ENCODE data around the gene ZDHHC5. TPM values are rescaled to one million over a fixed set of nuclear protein-coding genes. Genes with fewer than 3 reads are reported as not detected.
"Not testable (repeated sequence)": the region's sequence is repeated elsewhere in the genome, so short reads cannot be mapped to it uniquely, and the experiment has no call there.

The ZDHHC5 gene
- total RNA-seq, 4 donors from 2014 or later, result 61.4 to 98.4 (median 76.7) TPM

DNA sequence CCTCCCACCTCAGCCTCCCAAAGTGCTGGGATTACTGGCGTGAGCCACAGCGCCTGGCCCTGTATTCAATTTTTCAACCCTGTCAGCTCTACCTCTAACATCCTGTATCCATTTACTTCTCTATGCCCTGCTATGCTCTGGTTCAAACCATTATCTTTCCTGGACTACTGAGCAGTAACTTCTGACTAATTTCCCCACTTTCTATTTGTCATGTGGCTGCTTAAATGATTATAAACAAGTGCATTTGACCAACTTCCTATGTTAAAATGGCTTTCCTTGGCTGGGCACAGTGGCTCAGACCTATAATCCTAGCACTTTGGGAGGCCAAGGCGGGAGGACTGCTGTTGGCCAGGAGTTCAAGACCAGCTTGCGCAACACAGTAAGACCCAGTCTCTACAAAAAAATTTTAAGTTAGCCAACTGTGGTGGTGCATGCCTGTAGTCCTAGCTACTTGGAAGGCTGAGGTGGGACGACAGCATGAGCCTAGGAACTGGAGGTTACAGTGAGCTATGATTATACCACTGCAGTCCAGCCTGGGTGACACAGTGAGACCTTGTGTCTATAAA is 42.0 kb downstream of the ZDHHC5 start:
- 89 to 91% methylated on average over 4 to 5 of the region's 5 CpGs for WGBS, 2 donors
- Histone ChIP-seq H3K4me3 (no peak overlapping the region), H3K27ac (no peak overlapping the region), H3K9me3 (no peaks in the 10 kb centered on the region), H3K36me3 (peaks cover 0 to 26% (median 2%) of the 10 kb centered on the region in 3 donors), H3K27me3 (no peaks in the 10 kb centered on the region), H3K4me1 (peaks cover 24 to 46% (median 28%) of the 10 kb centered on the region in 3 donors)
- intact Hi-C loops (cut with DNase I), result no loop called here
- no peak for TF ChIP-seq CTCF (IDR thresholded peaks at IDR 0.05)
- DNase-seq, result no peak

DNA sequence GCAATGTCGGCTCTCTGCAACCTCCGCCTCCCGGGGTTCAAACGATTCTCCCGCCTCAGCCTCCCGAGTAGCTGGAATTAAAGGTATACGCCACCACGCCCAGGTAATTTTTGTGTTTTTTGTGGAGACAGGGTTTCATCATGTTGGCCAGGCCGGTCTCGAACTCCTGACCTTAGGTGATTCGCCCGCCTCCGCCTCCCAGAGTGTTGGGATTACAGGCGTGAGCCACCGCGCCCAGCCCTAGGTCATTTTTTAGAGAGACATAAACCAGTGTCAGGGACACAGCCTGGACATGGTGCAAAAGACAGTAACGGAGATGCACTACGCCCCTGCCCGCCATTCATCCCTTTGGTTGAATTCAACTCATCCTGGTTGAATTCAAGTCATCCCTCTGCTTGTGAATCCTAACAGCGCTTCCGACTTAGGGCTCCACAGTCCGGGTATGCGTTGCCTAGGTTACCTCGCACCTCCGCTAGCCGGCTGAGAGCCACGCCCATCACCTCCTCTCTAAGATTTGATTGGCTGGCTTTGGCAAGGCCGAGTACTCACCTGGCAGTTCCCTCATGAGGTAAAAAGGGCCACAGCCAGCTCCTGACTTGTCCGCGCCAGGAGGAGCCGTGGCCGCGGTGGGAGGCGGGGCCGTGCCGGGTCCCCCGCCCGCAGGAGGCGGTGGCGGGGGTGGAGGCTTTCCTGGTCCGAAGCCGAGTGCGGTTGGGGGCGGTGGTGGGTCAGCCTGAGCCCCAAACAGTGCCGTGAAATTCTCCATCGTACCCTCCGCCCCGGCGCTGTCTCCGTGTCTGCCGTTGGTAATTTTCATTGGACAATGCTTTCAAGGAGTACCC is 43.7 kb downstream of the ZDHHC5 start, which contains the start of gene MED19:
TSS of gene MED19 (minus strand) at position 802 of the 842 bp plus-strand sequence. CDS start at position 766, 36 bp downstream.
- Histone ChIP-seq H3K4me1 (peaks cover 24 to 51% (median 28%) of the 10 kb centered on the region in 3 donors), H3K36me3 (peaks cover 0 to 15% (median 0%) of the 10 kb centered on the region in 3 donors), H3K27me3 (no peaks in the 10 kb centered on the region), H3K9me3 (no peaks in the 10 kb centered on the region), H3K27ac (peak within 1 kb of the TSS; percentile 92 to 96 (median 94)), H3K4me3 (peak within 1 kb of the TSS; percentile 83 to 96 (median 96))
- 12% methylated on average over 21 to 31 of the region's 51 CpGs for WGBS, 2 donors
- TF ChIP-seq POLR2A (IDR thresholded peaks at IDR 0.05), result peak in 2 of 4 donors; percentile 56 to 73
- peak in 1 of 6 experiments; percentile 4 for TF ChIP-seq CTCF (IDR thresholded peaks at IDR 0.05)
- intact Hi-C loops (cut with DNase I), result no loop called here
- peak; percentile 54 for DNase-seq

DNA sequence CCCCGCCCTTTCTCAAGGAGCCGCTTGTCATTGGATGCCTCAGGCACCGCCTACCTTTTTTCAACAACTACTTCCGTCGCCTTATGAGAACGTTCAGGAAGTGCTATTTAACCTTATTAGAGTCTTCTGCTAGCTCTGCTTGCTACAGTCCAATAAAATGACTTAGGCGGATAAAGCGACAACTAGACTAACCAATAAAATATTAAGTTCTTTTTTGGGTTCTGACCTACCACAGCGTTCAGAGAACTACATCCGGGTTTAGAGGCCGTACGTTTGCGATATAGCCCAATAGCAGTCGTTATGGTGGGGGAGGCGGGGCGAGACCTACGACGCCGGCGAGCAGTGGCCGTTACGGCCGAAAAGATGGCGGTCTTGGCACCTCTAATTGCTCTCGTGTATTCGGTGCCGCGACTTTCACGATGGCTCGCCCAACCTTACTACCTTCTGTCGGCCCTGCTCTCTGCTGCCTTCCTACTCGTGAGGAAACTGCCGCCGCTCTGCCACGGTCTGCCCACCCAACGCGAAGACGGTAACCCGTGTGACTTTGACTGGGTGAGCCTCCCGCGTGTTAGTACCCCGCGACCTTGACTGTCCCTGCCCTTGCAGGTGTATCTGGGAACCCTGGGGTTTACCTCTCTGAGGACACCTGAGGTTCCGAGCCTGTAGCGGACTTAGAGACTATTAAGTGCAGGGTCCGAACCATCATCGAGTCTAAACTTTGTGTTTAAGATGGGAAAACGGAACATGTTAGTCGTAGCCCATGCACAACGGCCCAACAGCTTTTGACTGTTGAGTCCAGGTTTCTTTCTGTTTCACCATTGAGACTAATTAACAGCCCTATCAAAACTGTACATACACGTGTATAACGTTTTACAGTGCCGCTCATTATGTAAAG is 44.6 kb downstream of the ZDHHC5 start, which contains the start of gene TMX2:
TSS of gene TMX2 (plus strand) at position 338 of the 895 bp plus-strand sequence. CDS start at position 364, 26 bp downstream.
- no peaks in the 10 kb centered on the region for H3K27me3 ChIP-seq
- peaks cover 24 to 48% (median 28%) of the 10 kb centered on the region in 3 donors for H3K4me1 ChIP-seq

DNA sequence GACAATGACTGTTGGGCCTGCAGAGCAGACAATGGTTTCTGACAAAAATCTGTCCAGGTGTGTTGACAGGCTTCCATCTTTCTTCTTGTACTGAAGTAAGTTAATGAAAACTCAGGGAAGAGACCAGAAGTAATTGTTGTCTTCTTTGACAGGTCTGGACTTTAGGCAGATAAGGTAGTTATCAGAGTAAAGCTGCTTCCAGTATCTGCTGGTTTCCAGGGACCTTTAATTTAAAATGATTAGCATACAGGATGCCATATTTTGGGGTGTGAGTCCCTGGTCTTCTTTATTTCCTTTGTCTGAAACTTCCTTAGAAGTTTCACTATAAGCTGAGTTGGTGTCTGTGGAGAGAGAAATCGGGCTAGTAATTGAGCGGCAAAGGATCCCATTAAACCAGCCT is 45.9 kb downstream of the ZDHHC5 start:
- no peak for TF ChIP-seq POLR2A (IDR thresholded peaks at IDR 0.05)
- no peak for TF ChIP-seq CTCF (IDR thresholded peaks at IDR 0.05)
- peak overlapping the region in 2 of 4 donors; percentile 89 to 92 for H3K27ac ChIP-seq

More for the DNA sequence above, 44.6 kb downstream of the ZDHHC5 start, which contains the start of gene TMX2:
- 0% methylated on average over 16 to 40 of the region's 53 CpGs for WGBS, 2 donors
- no peaks in the 10 kb centered on the region for H3K9me3 ChIP-seq
- TF ChIP-seq CTCF (IDR thresholded peaks at IDR 0.05) (peak in 1 of 6 experiments; percentile 2), POLR2A (IDR thresholded peaks at IDR 0.05) (peak in 2 of 4 donors; percentile 38 to 56)
- H3K36me3 ChIP-seq, result peaks cover 0 to 13% (median 0%) of the 10 kb centered on the region in 3 donors
- intact Hi-C loops (cut with DNase I), result no loop called here
- peak; percentile 77 for DNase-seq
- H3K27ac ChIP-seq, result peak within 1 kb of the TSS; percentile 92 to 96 (median 94)
- peak within 1 kb of the TSS; percentile 83 to 96 (median 96) for H3K4me3 ChIP-seq

GRCh38 chr11:57716726-57717125 is 48.8 kb downstream of the ZDHHC5 start:
- H3K4me3 ChIP-seq; H3K27me3 ChIP-seq; H3K27ac ChIP-seq; H3K9me3 ChIP-seq; intact Hi-C loops (cut with DNase I); DNase-seq: not testable (repeated sequence)
- peaks cover 0 to 38% (median 0%) of the 10 kb centered on the region in 3 donors for H3K36me3 ChIP-seq
- peaks cover 13 to 25% (median 15%) of the 10 kb centered on the region in 3 donors for H3K4me1 ChIP-seq
- no CpG with 5 or more reads among the region's 34 CpGs for WGBS, 2 donors

More for the DNA sequence above, 45.9 kb downstream of the ZDHHC5 start:
- Histone ChIP-seq H3K4me1 (peaks cover 24 to 46% (median 28%) of the 10 kb centered on the region in 3 donors), H3K9me3 (no peaks in the 10 kb centered on the region), H3K4me3 (peak overlapping the region; percentile 83 to 96 (median 96)), H3K36me3 (peaks cover 0 to 17% (median 0%) of the 10 kb centered on the region in 3 donors), H3K27me3 (no peaks in the 10 kb centered on the region)
- no peak for DNase-seq
- WGBS, 2 donors, result 82 to 87% methylated on average over 2 of the region's 2 CpGs
- intact Hi-C loops (cut with DNase I), result no loop called here

Measured in esophagus squamous epithelium (tissue), 5 donors.